ENCODE measurements around the gene SH3RF3.

DNA sequence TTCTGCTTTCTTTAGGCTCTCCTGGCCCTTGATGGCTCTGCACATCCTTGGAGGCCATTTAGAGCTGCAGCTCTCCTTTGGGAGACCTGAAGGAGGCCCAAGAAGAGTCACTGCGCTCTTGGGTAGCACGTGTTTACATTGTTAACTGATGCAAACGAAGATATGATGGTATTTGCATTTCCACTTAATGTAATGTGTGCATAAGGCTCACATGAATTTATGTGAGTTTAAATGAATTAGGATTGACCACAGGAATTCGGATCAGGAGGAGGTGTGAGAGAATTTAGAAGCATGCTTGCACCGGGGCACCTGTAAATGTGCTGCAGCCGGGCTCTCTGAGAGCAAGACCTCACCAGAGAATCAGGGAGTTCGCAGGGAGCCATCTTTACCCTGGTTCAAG lies 7.5 kb downstream of the SH3RF3 start:
- no peak for TF ChIP-seq GATA2 (CRISPR knock-in tag; IDR thresholded peaks at IDR 0.05)
- TF ChIP-seq, protein P1, sequence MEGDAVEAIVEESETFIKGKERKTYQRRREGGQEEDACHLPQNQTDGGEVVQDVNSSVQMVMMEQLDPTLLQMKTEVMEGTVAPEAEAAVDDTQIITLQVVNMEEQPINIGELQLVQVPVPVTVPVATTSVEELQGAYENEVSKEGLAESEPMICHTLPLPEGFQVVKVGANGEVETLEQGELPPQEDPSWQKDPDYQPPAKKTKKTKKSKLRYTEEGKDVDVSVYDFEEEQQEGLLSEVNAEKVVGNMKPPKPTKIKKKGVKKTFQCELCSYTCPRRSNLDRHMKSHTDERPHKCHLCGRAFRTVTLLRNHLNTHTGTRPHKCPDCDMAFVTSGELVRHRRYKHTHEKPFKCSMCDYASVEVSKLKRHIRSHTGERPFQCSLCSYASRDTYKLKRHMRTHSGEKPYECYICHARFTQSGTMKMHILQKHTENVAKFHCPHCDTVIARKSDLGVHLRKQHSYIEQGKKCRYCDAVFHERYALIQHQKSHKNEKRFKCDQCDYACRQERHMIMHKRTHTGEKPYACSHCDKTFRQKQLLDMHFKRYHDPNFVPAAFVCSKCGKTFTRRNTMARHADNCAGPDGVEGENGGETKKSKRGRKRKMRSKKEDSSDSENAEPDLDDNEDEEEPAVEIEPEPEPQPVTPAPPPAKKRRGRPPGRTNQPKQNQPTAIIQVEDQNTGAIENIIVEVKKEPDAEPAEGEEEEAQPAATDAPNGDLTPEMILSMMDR (IDR thresholded peaks at IDR 0.05) = no peak
- no peak for TF ChIP-seq EZH2phosphoT487 (IDR thresholded peaks at IDR 0.05; ENCODE audit: borderline replicate concordance, low read depth)
- TF ChIP-seq, protein P2, sequence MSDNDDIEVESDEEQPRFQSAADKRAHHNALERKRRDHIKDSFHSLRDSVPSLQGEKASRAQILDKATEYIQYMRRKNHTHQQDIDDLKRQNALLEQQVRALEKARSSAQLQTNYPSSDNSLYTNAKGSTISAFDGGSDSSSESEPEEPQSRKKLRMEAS (IDR thresholded peaks at IDR 0.05; ENCODE audit: low read depth) = no peak

All from SK-N-SH (cell line).